GM19324 (cell line): ENCODE measurements around the gene SH3GL1.

Experiments used
- ATAC-seq: cut with Tn5 transposase; IDR thresholded peaks from one replicate; pipeline ENCODE4 v1.9.1; 2021; ENCODE audit warnings: mild to moderate bottlenecking, moderate library complexity; ENCODE audit not compliant: unreplicated experiment, low FRiP score

SH3GL1 gene, protein sequence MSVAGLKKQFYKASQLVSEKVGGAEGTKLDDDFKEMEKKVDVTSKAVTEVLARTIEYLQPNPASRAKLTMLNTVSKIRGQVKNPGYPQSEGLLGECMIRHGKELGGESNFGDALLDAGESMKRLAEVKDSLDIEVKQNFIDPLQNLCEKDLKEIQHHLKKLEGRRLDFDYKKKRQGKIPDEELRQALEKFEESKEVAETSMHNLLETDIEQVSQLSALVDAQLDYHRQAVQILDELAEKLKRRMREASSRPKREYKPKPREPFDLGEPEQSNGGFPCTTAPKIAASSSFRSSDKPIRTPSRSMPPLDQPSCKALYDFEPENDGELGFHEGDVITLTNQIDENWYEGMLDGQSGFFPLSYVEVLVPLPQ

GRCh38 chr19:4400135-4400936, at the start of gene SH3GL1:
SH3GL1 (minus strand) TSS chr19:4400547; CDS start chr19:4400368, 179 bp downstream.
- peak; percentile 78 for ATAC-seq

- no peak for ATAC-seq
These were observed 49.3 kb upstream of the SH3GL1 start for GRCh38 chr19:4449639-4450028.

- ATAC-seq, result no peak
These were observed 48.8 kb upstream of the SH3GL1 start for GRCh38 chr19:4449022-4449638.

- ATAC-seq, result no peak
These were observed 48.0 kb upstream of the SH3GL1 start for GRCh38 chr19:4448147-4448985.

GRCh38 chr19:4447327-4448146, 47.2 kb upstream of the SH3GL1 start:
- no peak for ATAC-seq

- no peak for ATAC-seq
These were observed 46.4 kb upstream of the SH3GL1 start for GRCh38 chr19:4446704-4447200.

DNA sequence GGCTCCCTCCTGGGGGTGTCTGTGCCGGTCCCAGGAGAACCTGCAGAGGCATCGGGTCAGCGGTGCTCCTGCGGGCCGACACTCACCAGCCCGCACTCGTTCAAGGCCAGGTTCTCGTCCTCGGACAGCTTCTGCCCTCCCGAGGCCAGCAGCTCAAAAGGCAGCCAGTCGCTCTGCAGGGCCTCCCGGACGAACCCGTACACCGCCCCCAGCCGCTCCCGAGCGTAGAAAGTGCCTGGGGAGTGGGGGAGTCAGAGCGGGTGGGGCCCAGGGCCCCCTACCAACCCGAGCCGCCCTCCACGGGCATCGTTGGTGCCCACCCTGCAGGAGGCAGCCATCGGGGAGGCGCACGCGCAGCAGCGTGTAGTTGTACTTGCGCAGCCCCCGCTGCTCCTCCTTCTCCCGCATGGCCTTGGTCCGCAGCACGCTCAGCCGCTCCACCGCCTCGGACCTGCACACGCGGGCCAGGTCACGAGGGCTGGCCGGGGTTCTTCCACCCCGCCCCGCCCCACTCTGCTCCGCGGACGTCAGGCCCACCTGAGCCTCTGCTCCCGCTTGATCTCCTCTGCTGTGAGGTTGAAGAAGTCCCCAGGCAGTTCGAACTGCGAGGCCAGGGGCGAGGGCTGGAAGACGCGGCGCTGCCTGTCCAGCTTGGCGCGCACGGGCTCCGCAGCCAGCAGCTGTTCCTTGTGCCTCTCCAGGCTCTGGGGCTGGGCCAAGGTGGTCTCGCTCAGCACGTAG, 45.8 kb upstream of the SH3GL1 start:
- no peak for ATAC-seq

GRCh38 chr19:4444765-4445741, 44.7 kb upstream of the SH3GL1 start:
- no peak for ATAC-seq

GRCh38 chr19:4443966-4444764, 43.8 kb upstream of the SH3GL1 start:
- ATAC-seq, result no peak

DNA sequence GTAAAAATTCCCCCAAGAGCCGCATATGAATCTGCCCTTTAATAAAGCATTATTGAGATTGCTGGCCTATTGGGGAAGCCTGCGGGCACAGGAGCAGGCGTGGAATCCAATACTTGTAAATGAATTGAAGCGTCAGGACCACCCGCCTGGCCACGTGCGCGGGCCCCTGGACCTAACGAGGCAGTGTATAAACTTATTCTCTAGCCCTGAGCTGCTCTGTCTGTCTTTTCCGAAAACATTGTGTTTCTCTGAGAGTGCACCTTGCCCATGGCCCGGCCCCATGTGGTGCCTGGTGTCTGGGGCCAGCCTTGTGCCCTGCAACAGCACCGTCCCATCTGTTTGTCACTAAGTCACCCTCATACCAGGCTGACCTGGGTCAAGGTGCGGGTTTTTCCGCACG, 42.8 kb upstream of the SH3GL1 start:
- ATAC-seq, result no peak

DNA sequence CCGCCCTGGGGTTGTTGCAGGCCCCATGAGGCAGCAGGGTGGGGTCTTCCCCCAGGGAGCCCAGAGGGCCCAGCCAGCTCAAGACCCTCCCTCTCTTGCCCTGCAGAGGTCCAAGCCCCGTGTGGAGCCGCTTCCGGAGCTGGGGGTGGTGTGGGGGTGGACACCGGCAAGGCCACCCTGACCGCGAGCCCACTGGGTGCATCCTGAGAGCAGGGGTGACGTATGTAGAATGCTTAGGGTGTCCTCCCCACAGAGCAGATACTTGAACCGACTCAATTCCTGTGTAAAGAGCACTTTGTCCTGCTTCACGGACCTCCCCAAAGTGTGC, 42.4 kb upstream of the SH3GL1 start:
- no peak for ATAC-seq

DNA sequence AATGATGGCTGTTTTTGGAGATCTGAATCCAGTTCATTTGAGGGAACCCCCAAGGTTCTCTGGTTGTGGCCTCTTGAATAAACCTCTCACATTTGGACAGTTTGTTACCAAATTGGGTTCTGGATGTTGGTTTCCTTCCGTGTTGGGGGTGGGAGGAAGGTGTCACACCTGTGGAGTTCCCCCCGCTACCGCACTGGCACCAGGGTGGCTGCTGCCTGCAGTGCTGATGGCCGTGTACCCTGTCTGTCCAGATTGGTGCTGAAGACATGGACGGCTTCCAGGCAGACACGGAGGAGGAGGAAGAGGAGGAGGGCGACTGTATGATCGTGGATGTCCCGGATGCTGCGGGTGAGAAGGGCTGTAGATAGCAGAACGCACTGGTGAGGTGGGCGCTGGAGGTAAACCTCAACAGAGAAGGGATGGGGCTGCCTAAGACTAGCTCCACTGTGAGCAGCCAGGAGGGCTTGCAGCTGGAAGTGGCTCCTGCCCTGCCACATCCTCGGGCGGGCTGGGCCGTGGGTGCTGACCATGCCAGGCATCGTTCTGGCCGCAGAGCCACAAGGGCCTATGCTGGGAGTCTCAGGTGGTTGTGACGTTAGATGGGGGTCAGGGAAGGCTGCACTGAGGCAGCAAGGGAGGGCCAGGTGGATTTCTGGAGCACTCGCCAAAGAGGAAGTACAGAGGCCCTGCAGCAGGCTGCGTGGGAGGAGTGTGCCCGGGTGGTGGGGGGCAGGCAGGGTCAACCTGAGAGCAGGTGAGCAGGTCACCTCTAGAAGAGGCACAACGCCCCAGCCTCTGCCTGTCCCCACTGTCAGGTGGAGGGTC, 41.9 kb upstream of the SH3GL1 start:
- ATAC-seq, result no peak

- no peak for ATAC-seq
These were observed 38.9 kb upstream of the SH3GL1 start for GRCh38 chr19:4439243-4439642.

DNA sequence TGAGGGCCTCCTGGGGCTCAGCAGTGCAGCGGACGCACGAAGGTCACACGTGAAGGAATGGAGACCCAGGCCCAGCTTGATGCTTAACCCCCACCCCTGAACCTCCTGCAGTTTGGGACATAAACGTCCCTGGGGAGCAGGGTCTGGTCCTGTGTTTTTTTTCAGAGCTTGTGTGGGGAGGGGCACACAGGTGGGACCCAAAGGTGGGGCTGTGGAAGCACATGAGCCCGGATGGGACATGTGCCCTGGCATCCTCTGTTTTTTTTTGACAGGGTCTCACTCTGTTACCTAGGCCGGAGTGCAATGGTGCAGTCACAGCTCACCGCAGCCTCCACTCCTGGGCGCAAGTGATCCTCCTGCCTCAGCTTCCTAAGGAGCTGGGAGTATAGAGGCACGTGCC, 36.8 kb upstream of the SH3GL1 start:
- ATAC-seq, result no peak

DNA sequence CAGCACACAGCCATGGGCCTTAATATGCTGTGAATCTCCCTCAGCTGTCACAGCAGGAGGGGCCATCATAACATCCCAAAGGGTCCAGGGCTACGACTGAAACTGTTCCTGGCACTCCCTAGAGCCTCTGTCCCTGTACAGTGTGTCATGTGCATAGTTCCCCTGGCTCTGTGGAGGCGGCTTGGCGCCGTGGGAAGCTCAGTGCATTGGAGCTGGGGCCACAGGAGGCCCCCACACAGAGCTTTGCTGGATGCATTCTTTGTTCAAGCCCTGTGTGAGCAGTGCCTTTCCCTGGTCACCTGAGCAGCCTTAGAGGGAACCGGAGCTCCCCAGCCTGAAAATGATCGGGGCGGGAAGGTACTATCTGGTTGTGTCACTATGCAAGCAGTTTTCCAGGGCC, 35.9 kb upstream of the SH3GL1 start:
- ATAC-seq, result no peak

- ATAC-seq, result no peak
These were observed 34.0 kb upstream of the SH3GL1 start for GRCh38 chr19:4434391-4434790.
